NCI-H2107 (cell line): ENCODE results near the gene GLYR1.

Experiments
- DNase-seq: peaks from one replicate; lab custom pipeline; 2025; lab: John Stamatoyannopoulos, UW

Gene GLYR1

GRCh38 chr16:4805231-4805630 is 41.9 kb downstream of the GLYR1 start:
- DNase-seq = no peak

- DNase-seq = no peak
Observed at GRCh38 chr16:4803898-4804762, 43.0 kb downstream of the GLYR1 start.

GRCh38 chr16:4803401-4803844 is 43.7 kb downstream of the GLYR1 start:
- DNase-seq = no peak

- DNase-seq = peak; percentile 70
Observed at GRCh38 chr16:4802659-4803287, 44.3 kb downstream of the GLYR1 start.

GRCh38 chr16:4801962-4802658 is 45.0 kb downstream of the GLYR1 start, which contains the start of gene ROGDI:
Gene ROGDI, minus strand, starts transcription at chr16:4802633. Its CDS starts 62 bp downstream, at chr16:4802571.
- peak; percentile 78 for DNase-seq

- DNase-seq = no peak
Observed at GRCh38 chr16:4801051-4801961, 45.8 kb downstream of the GLYR1 start.

GRCh38 chr16:4800290-4801041 is 46.6 kb downstream of the GLYR1 start:
- DNase-seq = peak; percentile 28

GRCh38 chr16:4799171-4799855 is 47.8 kb downstream of the GLYR1 start:
- no peak for DNase-seq

- DNase-seq = no peak
Observed at GRCh38 chr16:4798456-4798855, 48.6 kb downstream of the GLYR1 start.

GRCh38 chr16:4797805-4798252 is 49.3 kb downstream of the GLYR1 start:
- no peak for DNase-seq

- no peak for DNase-seq
Observed at GRCh38 chr16:4796982-4797804, 49.9 kb downstream of the GLYR1 start.

GRCh38 chr16:4795828-4796572 is 51.1 kb downstream of the GLYR1 start:
- DNase-seq = no peak

- peak; percentile 63 for DNase-seq
Observed at GRCh38 chr16:4795181-4795827, 51.8 kb downstream of the GLYR1 start, which contains the start of gene SMIM22. Gene SMIM22, plus strand, starts transcription at chr16:4795369. Its CDS starts 366 bp downstream, at chr16:4795735.

GRCh38 chr16:4792951-4793513 is 54.1 kb downstream of the GLYR1 start:
- DNase-seq = no peak

- DNase-seq = no peak
Observed at GRCh38 chr16:4790871-4791270, 56.2 kb downstream of the GLYR1 start.

GRCh38 chr16:4790261-4790660 is 56.8 kb downstream of the GLYR1 start:
- no peak for DNase-seq

GRCh38 chr16:4788910-4789309 is 58.2 kb downstream of the GLYR1 start:
- no peak for DNase-seq
